Measurements from ENCODE around the gene SPTBN1. TPM values are rescaled to one million over a fixed set of nuclear protein-coding genes. Genes with fewer than 3 reads are reported as not detected.

Gene SPTBN1
- total and polyA plus RNA-seq, 2 experiments from 2014 or later = 58.1 to 204 TPM

DNA sequence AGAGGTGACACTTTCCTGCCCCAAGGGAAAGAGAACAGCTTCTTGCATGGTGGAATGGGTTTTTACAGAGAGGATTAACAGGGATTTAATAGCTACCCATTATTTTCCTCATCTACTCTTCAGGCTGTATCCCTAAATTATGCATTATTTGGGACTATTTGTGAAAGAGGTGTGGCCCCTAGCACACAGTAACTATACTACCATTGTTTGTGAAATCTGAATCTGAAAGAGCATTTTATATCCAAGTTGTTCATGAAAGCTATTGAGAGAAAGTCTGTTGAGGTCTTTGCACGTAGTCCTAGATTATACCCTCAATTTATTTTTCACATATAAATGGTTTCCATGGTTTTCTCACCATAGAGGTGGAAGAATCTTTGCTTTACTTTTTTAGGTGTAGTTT, 78.1 kb downstream of the SPTBN1 start (continued):
- TF ChIP-seq REST (IDR thresholded peaks at IDR 0.05; ENCODE audit: unreplicated experiment) (no peak), ZNF331 (CRISPR knock-in tag; IDR thresholded peaks at IDR 0.05; ENCODE audit: low read depth) (no peak), NANOG (IDR thresholded peaks at IDR 0.05; ENCODE audit: borderline replicate concordance) (no peak), ZNF114 (CRISPR knock-in tag; IDR thresholded peaks at IDR 0.05) (no peak), JUNB (IDR thresholded peaks at IDR 0.05; ENCODE audit: unreplicated experiment) (no peak), EZH2phosphoT487 (IDR thresholded peaks at IDR 0.05; ENCODE audit: unreplicated experiment) (no peak)

DNA sequence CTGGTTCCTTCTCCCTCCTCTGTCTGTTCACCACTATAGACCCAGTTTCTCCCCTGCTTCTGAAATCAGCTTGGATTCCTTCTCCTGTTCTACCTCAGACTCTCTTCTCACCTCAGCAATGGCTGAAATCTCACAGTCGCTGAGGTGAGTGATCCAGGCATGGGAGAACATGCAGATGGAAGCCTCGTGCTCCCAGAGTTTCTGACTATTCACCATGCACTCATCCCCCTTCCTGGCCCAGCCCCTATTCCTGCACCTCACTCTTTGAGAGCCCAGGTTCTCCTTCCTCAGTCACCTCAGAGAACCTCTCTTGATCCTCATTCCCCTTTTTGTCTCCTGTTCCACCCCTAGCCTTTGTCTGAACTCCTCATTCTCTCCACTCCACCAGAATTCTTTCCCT, 78.5 kb downstream of the SPTBN1 start:
- no peaks in the 10 kb centered on the region; the same call in 1 of the 2 replicates for H3K4me1 ChIP-seq (ENCODE audit: insufficient read depth)
- peaks cover 4% of the 10 kb centered on the region; the same call in 1 of the 2 replicates for H3K9me2 ChIP-seq (ENCODE audit: insufficient read depth)
- no peaks in the 10 kb centered on the region for H3K9me3 Mint-ChIP-seq
- H3K27ac ChIP-seq (ENCODE audit: low read depth) = no peak overlapping the region
- no peaks in the 10 kb centered on the region; the same call in 1 of the 2 replicates for H4K20me1 ChIP-seq (replicated peaks; ENCODE audit: insufficient read depth)
- peaks cover 3% of the 10 kb centered on the region; the same call in 2 of the 3 replicates for H3K36me3 Mint-ChIP-seq (ENCODE audit: low read depth)
- H3K4me2 ChIP-seq = no peak overlapping the region
- H3K4me3 Mint-ChIP-seq = no peak overlapping the region
- H3K36me3 ChIP-seq (ENCODE audit: insufficient read depth) = no peaks in the 10 kb centered on the region
- H3F3A ChIP-seq (replicated peaks; ENCODE audit: low read depth) = no peaks in the 10 kb centered on the region
- no peak overlapping the region; the same call in 1 of the 2 replicates for H3K27ac Mint-ChIP-seq
- DNase-seq (ENCODE audit: low spot score) = no peak
- H3K4me1 Mint-ChIP-seq = peaks cover 5% of the 10 kb centered on the region
- no peaks in the 10 kb centered on the region for H3K27me3 Mint-ChIP-seq (ENCODE audit: insufficient read depth, low read depth, poor library complexity)
- H2AFZ ChIP-seq = no peak overlapping the region
- no peak overlapping the region for H3K4me3 ChIP-seq
- no peak for ATAC-seq
- no peaks in the 10 kb centered on the region for H3K79me2 ChIP-seq (replicated peaks; ENCODE audit: insufficient read depth)
- no peaks in the 10 kb centered on the region for H3K27me3 ChIP-seq (ENCODE audit: insufficient read depth)
- no peak for TF ChIP-seq ZNF462 (CRISPR knock-in tag; IDR thresholded peaks at IDR 0.05)
- TF ChIP-seq NANOG (IDR thresholded peaks at IDR 0.05; ENCODE audit: borderline replicate concordance) = no peak
- TF ChIP-seq POLR2AphosphoS5 (IDR thresholded peaks at IDR 0.05; ENCODE audit: low read depth) = no peak
- no peak for TF ChIP-seq ZNF331 (CRISPR knock-in tag; IDR thresholded peaks at IDR 0.05; ENCODE audit: low read depth)
- no peak for TF ChIP-seq EZH2 (IDR thresholded peaks at IDR 0.05; ENCODE audit: low read depth, unreplicated experiment)
- no peak for TF ChIP-seq ZNF114 (CRISPR knock-in tag; IDR thresholded peaks at IDR 0.05)
- TF ChIP-seq, protein P1, sequence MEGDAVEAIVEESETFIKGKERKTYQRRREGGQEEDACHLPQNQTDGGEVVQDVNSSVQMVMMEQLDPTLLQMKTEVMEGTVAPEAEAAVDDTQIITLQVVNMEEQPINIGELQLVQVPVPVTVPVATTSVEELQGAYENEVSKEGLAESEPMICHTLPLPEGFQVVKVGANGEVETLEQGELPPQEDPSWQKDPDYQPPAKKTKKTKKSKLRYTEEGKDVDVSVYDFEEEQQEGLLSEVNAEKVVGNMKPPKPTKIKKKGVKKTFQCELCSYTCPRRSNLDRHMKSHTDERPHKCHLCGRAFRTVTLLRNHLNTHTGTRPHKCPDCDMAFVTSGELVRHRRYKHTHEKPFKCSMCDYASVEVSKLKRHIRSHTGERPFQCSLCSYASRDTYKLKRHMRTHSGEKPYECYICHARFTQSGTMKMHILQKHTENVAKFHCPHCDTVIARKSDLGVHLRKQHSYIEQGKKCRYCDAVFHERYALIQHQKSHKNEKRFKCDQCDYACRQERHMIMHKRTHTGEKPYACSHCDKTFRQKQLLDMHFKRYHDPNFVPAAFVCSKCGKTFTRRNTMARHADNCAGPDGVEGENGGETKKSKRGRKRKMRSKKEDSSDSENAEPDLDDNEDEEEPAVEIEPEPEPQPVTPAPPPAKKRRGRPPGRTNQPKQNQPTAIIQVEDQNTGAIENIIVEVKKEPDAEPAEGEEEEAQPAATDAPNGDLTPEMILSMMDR (conservative IDR thresholded peaks at IDR 0.05; ENCODE audit: low read depth in 2 of 2) = no peak
- TF ChIP-seq JUNB (IDR thresholded peaks at IDR 0.05; ENCODE audit: unreplicated experiment) = no peak
- TF ChIP-seq EZH2phosphoT487 (IDR thresholded peaks at IDR 0.05; ENCODE audit: unreplicated experiment) = no peak
- TF ChIP-seq STAT1 (IDR thresholded peaks at IDR 0.05; ENCODE audit: unreplicated experiment) = no peak

Measured in GM23338 (cell line).